GM23248 (cell line): ENCODE results near the gene LRRC18.

Source experiments
- EZH2 ChIP-seq: fragments of 200-600 bp; sonication (generic); IDR thresholded peaks from 2 replicates; pipeline ENCODE4 v1.6.1; 2018; ENCODE audit warnings: antibody characterized with exemption, mild to moderate bottlenecking; ENCODE audit not compliant: insufficient read depth, poor library complexity, severe bottlenecking
- EZH2phosphoT487 ChIP-seq: fragments of 200-600 bp; sonication (generic); IDR thresholded peaks from 2 replicates; pipeline ENCODE4 v1.6.1; 2018; ENCODE audit warnings: antibody characterized with exemption, moderate library complexity, mild to moderate bottlenecking, low read depth; ENCODE audit not compliant: insufficient read depth

DNA sequence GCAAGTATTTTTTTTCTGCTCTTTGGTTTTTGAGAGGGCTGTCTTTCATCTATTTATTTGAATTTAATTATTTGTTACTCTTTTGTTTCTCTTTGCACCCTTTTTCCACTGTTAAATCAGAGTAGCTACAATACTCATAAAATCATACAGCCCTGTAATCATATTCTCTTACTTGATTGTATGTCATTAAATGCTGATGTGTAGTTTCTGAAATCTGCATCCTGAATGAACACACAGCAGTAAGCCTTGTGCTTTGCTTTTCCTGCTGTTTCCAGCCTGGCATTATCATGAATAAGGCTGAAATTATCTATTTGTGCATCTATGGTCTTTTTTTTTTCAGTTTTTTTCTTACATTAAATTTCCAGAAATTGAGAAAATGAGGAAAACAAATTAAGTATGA is 4.1 kb downstream of the LRRC18 start:
- TF ChIP-seq EZH2 (no peak), EZH2phosphoT487 (no peak)
